ENCODE results near the gene KIF3A. TPM values are rescaled to one million over a fixed set of nuclear protein-coding genes. Genes with fewer than 3 reads are reported as not detected.

KIF3A gene
- total and polyA plus RNA-seq, 2 of the 8 experiments (the other 6 are each of a cell fraction or from before 2014, with no cell fraction given): 3.1 to 13.1 TPM

- TF ChIP-seq ZNF274 (IDR thresholded peaks at IDR 0.05; ENCODE audit: borderline replicate concordance, extremely low read depth, low read length): no peak
- TF ChIP-seq SP2 (IDR thresholded peaks at IDR 0.05; ENCODE audit: low read length): no peak
- TF ChIP-seq POLR2AphosphoS5 (IDR thresholded peaks at IDR 0.05; ENCODE audit: low read depth, low read length): no peak
- no peak for TF ChIP-seq BACH1 (IDR thresholded peaks at IDR 0.05; ENCODE audit: low read length)
- no peak for TF ChIP-seq SIN3A (conservative IDR thresholded peaks at IDR 0.05 in 1 of 2, IDR thresholded peaks at IDR 0.05 in 1 of 2; ENCODE audit: low read depth in 1 of 2, low read length in 2 of 2)
- no peak for TF ChIP-seq TEAD4 (IDR thresholded peaks at IDR 0.05; ENCODE audit: low read depth, low read length)
- TF ChIP-seq BCL11A (IDR thresholded peaks at IDR 0.05; ENCODE audit: low read depth in 2 of 2, low read length in 2 of 2): no peak
- POLR2A ChIA-PET (ENCODE audit: partially characterized antibody): no interaction called here
- H2AFZ ChIP-seq (ENCODE audit: low read length): no peak overlapping the region
- H4K5ac ChIP-seq (ENCODE audit: insufficient read length, low read depth, low read length): no peak overlapping the region
- no peak overlapping the region for H3K56ac ChIP-seq (replicated peaks; ENCODE audit: insufficient read length, low read depth, low read length)
- H3K4me2 ChIP-seq (ENCODE audit: insufficient read depth in 1 of 2, low read depth in 2 of 2, low read length in 2 of 2): no peak overlapping the region
- 80% methylated on average over 11 of the region's 11 CpGs; no CpG with 5 or more reads in 1 of the 2 experiments for WGBS, 2 experiments (ENCODE audit: extremely low coverage in 1 of 2, insufficient coverage in 1 of 2, insufficient read length in 1 of 2, insufficient replicate concordance in 2 of 2, low coverage in 1 of 2, low lambda C conversion rate in 2 of 2, missing lambda C conversion rate in 1 of 2)
- H3K23ac ChIP-seq (ENCODE audit: insufficient read length): no peak overlapping the region
- peaks cover 5 to 6% of the 10 kb centered on the region in 2 experiments; a peak in 3 of 4 replicates for H3K9me3 ChIP-seq (ENCODE audit: insufficient read depth in 2 of 2, low read depth in 1 of 2, low read length in 1 of 2)
- no peaks in the 10 kb centered on the region for H3K79me2 ChIP-seq (ENCODE audit: control insufficient read depth in 1 of 2, insufficient read depth in 2 of 2, low read length in 2 of 2)
- CTCF ChIA-PET (ENCODE audit: partially characterized antibody): no interaction called here
- no peak overlapping the region for H3K18ac ChIP-seq (ENCODE audit: extremely low read depth, low read length)
- no peak overlapping the region for H3K14ac ChIP-seq (ENCODE audit: insufficient read length)
- H3K4me3 ChIP-seq (ENCODE audit: extremely low read depth in 1 of 4, insufficient read depth in 2 of 4, low read depth in 3 of 4, low read length in 4 of 4): no peak overlapping the region
- H3K9ac ChIP-seq (replicated peaks in 1 of 4; ENCODE audit: extremely low read depth in 1 of 4, low read depth in 3 of 4, low read length in 3 of 4): no peak overlapping the region
- H4K8ac ChIP-seq (ENCODE audit: extremely low read depth, insufficient read depth, low read length): no peak overlapping the region
- no peak overlapping the region for H3K27ac ChIP-seq (ENCODE audit: low read depth, low read length)
- H3K4me1 ChIP-seq (replicated peaks in 1 of 4; ENCODE audit: control insufficient read depth in 3 of 4, insufficient read depth in 4 of 4, low read length in 3 of 4): peaks cover 0 to 5% (median under 1%) of the 10 kb centered on the region in 4 experiments; a peak in 2 of 7 replicates
- no peaks in the 10 kb centered on the region for H4K20me1 ChIP-seq (replicated peaks in 1 of 2; ENCODE audit: control insufficient read depth in 1 of 2, insufficient read depth in 2 of 2, low read length in 2 of 2)
- DNase-seq (ENCODE audit: low read depth in 1 of 2, low spot score in 2 of 2) (no peak), FAIRE-seq (no peak)
- H2BK5ac ChIP-seq (ENCODE audit: low read depth, low read length): no peak overlapping the region
- no peak overlapping the region for H2BK120ac ChIP-seq (replicated peaks; ENCODE audit: low read depth, low read length)
- no peaks in the 10 kb centered on the region for H3K27me3 ChIP-seq (replicated peaks in 1 of 4; ENCODE audit: control insufficient read depth in 3 of 4, extremely low read depth in 1 of 4, insufficient read depth in 3 of 4, low read length in 3 of 4)
- H3K23me2 ChIP-seq (ENCODE audit: low read depth, low read length): no peaks in the 10 kb centered on the region
- H2BK20ac ChIP-seq (ENCODE audit: low read length): no peak overlapping the region
- no peak overlapping the region for H4K91ac ChIP-seq (replicated peaks; ENCODE audit: insufficient read length, low read length)
- no peak overlapping the region for H2BK15ac ChIP-seq (ENCODE audit: low read length)
- peaks cover 0 to 14% (median 5%) of the 10 kb centered on the region in 4 experiments; a peak in 5 of 8 replicates for H3K36me3 ChIP-seq (ENCODE audit: control insufficient read depth in 2 of 4, insufficient read depth in 4 of 4, low read length in 3 of 4)
- H2BK12ac ChIP-seq (ENCODE audit: low read depth, low read length): no peak overlapping the region
- H3K79me1 ChIP-seq (ENCODE audit: low read depth, low read length): no peaks in the 10 kb centered on the region
- H2AK5ac ChIP-seq (ENCODE audit: low read depth, low read length): no peak overlapping the region
- no peak overlapping the region for H3K4ac ChIP-seq (replicated peaks; ENCODE audit: insufficient read length, low read depth, low read length)
Observed at GRCh38 chr5:132646583-132647266, 90.6 kb downstream of the KIF3A start.
